HG03558 (cell line): ENCODE measurements around the gene CDKN2B-AS1.
A peak's percentile ranks its signal among the peaks of the same experiment; 100 is the strongest.

ENCODE experiments used
- ATAC-seq: cut with Tn5 transposase; IDR thresholded peaks from one replicate; pipeline ENCODE4 v1.9.1; 2021; ENCODE audit warnings: moderate number of reproducible peaks; ENCODE audit not compliant: unreplicated experiment; ENCODE audit errors: extremely low read depth

CDKN2B-AS1 gene

GRCh38 chr9:22068369-22068768, 73.8 kb downstream of the CDKN2B-AS1 start:
- ATAC-seq: no peak

GRCh38 chr9:22073349-22073748, 78.8 kb downstream of the CDKN2B-AS1 start:
- no peak for ATAC-seq

DNA sequence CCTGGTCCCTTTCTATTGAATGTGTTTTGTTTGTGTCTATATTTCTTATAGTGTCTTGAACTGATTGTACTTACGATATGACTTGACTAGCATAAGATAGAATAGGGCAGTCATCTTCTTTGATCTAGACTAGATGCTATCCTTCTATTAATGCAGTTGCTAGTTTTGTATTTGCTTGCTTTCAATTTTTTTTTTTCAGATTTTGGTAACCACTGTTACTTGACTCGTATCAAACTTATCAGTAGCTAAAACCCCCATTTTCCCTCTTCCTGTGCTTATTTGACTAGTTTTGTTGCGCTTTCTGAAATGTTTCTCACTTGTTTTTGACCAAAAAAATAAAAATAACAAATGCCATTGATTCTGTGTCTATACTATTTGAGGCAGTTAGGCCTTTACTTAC, 83.5 kb downstream of the CDKN2B-AS1 start:
- ATAC-seq: no peak

GRCh38 chr9:22079873-22080341, 85.3 kb downstream of the CDKN2B-AS1 start:
- ATAC-seq: peak; percentile 75

DNA sequence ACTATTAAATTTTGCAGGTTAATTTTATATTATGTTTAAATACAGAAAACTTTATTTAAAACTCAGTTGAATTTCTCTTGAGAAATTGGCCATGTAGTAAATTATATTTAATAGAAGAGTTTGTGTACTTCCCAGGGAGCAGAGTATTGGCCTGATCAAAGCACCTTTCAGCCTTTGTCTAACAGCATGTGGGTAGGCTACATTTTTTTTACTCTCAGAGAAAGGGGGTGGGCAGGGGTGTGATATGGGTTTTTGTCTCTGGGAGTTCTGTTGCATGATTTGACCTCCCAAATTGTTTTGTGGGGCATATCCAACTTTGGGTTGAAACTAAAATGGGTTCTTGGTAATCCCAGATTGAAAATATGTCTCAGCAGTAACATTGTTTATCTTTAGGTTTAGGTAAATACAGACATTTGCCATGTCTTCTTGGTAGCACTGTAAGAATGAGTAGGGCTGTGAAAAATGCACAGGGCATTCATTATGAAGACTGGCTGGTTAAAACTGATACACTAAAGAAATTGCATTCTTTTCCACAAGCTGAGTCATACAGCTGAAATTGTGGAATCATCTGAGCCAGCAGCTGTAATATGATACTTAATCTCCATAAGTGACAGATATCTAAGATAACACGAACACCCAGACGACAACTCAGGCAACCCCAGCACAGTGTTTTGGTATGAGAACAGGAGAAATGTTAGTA, 89.9 kb downstream of the CDKN2B-AS1 start:
- no peak for ATAC-seq

DNA sequence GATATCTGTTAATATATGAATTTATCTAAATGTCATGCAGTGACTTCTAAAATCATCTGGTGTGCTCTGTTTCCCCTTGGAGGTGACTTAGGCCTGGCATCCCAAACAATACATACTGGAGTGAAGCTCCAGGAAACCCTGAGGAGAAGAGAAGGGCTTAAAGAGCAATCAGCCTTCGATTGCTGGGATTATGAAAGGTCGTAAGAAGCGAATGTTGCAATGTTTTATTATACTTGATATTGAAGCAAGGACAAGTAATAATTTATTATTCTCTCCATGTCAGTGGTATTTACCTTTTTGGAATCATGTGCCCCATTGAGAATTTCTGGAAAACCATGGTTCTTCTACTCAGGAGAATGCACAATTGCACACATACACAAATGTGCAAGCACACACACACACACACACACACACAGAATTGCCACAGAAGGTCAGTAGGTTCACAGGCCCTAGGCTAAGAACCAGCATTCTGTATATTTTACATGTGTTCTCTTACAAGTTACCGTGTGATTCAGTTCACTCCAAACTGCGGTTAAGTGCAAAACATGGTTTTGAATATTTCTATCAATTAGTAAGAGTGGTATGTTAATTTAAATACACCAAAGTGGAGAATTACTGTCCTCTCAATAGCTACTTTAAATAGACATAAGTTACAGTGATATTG, 93.6 kb downstream of the CDKN2B-AS1 start:
- ATAC-seq: no peak

DNA sequence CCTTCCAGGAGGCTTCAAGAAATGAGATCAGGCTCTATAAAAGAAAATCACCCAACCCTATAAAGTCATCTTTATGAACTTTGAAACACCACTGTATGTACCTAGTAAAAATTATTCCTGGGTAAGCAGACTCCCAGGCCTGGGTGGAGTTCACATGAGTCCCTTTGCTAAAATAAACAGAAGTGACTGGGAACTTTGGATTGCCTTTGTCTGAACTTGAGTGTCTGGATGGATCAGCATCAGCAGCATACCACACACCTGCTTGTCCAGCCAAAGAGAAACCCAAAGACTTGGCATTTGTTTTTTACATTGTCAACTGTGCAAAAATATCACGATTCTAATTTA, 94.1 kb downstream of the CDKN2B-AS1 start:
- no peak for ATAC-seq

GRCh38 chr9:22097707-22098106, 103.1 kb downstream of the CDKN2B-AS1 start:
- ATAC-seq: no peak

GRCh38 chr9:22098643-22099332, 104.2 kb downstream of the CDKN2B-AS1 start:
- no peak for ATAC-seq

DNA sequence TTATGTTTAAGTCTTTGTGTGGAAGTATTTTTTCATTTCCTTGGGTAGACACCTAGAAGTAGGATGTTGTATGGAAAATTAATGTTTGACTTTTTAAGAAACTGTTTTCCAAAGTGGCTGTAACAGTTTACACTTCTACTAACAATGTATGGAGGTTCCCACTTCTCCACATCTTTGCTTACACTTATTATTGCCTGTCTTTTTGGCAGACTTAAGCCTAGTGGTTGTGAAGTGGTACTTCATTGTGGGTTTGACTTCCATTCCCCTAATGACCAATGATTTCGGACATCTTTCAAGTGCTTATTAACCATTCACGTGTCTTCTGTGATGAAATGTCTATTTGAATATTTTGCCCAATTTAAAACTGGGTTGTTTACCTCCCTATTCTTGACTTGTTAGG, 106.0 kb downstream of the CDKN2B-AS1 start:
- ATAC-seq: no peak

DNA sequence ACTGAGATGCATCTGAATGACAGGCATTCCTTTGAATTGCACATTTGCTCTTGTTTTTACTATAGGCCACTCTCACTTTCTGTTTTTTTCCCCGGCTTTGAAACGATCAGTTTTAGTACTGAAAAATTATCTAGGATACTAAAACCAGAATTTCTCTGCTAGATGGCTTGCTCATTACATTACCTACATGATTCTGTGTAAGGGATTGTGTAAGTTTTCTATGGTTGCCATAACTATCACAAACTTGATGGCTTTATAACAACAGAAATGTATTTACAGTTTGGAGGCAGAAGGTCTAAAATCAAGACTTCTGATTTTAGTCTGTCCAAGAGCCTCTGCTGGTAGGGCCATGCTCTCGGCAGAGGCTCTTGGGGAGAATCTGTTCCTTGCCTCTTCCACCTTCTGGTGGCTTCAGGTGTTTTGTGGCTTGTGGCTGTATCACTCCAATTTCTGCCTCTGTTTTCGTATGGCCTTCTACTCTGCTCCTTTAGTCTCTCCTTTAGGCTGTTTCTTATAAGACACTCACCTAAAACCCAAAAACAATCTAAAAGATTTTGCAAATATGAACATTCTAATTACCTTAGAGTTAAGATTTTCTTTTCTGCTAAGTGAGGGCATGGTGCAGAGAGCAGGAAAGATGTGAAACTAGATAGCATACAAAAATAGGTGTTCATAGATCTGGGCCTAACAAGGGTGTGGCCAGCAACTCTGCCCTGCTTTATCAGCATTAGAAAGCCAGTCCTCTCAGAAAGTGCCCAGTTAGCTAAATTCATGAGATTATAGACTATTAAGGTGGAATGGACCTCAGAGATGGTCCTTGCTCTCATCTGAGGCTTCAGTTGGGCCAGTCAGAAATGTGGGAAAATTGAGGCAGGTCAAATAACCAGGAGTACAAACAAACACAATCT, 107.8 kb downstream of the CDKN2B-AS1 start:
- no peak for ATAC-seq

DNA sequence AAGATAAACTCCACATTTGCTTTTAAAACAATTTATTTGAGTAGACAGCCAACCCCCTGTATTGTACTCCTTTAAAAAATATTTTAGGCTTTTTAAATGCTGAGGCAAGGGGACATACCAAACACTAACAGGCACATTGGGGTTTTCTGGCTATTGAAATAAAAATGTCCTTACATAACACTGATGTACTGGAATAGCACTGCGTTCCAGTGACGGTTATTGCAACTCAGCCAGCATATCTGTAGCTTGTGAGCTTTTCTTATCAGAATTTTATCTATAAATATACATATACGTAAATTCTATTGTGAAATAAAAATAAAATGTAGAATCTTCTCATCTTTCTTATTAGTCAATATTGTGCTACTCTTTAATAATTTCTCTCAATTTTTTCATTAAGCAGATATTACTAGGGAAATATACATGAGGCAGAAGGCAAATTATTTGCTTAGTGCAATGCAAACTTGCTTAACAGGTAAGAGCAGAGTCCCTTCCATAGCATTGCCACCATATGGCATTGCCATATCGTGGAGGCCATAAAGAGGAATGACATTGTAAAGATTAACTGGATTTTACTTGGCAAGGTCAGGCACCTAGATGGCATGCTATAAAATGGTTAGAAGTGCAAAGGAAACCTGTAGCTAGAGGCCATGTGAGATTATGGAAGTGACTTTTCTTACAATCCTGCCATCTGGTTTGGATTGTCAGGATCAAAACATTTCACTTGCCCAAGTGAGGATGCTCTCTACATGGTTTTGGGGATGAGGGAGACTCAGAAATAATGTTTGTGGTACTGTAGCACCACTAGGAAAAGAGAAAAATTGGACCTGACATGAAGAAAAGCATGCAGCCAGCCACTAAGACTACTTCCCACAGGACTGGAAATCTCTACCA, 109.3 kb downstream of the CDKN2B-AS1 start:
- ATAC-seq: no peak

- ATAC-seq: peak; percentile 98
Observed at GRCh38 chr9:22105005-22105722, 110.6 kb downstream of the CDKN2B-AS1 start.

- no peak for ATAC-seq
Observed at GRCh38 chr9:22107202-22108045, 112.8 kb downstream of the CDKN2B-AS1 start.

DNA sequence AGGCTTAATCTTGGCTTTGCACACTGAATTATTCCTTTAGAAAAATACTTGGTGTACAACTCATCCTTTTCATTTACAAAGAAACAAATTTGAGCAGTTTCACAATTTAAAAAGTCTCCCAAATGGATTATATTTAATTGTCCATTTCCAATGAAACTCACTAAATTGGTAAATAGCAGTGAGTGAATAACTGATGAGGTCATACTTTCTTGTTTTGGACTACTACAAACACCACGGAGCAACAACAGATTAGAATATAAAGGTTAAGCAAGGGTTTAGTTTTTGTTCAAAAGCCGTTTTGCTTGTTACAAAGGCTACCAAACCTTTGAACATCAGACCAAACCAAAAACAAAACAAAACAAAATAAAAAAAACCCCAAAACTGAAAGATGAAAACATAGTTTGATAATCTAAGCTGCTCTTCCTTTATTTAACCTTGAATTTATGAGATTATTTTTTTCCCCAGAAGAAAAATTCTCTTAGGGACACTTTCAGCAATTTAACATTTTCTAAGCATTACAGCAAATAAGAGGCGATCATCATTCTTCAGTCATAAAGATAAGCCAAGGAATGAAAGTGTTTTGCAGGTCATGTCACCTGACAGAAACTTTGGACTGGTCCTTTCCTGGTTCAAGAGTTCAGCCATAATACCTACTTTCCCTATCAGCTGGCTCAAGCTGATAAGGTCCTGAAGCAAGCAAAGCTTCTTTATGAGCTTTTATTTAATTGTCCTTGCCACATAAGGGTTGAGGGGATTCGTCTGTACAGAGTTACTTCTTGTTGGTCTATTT, 114.2 kb downstream of the CDKN2B-AS1 start:
- ATAC-seq: no peak

DNA sequence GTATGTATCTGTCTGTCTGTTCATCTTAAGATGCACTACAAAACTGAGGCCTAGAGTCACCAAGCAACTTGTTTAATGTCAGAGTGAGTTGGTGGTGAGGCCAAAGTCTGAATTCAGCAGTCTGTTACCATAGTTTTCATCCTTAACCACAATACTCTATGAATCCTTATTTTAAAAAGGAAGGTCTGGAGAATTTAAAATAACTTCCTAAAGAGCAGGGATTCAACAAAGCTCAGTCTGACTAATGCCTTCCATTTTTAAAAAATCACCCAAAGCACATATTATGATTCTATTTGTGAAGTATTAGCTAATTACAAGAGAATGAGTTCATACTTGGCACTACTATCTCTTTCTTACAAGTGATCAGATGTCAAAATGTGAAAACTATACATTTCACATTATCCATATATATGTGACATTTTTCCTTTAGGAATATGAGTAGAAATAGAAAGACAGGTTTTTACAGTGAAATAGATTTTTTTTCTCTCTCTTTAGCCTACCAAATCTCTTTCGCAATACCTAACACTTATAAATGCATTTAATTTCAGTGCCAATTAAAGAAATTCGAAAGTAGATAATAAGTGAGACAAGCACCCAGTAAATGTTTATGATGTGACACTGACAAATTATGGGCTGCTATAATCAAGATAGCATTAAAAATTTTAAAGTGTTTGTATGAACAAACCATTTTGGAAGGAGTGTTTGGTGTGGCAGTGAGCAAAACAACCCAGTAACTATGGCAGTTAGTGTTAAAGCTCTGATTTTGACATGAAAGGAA, 116.8 kb downstream of the CDKN2B-AS1 start:
- no peak for ATAC-seq

DNA sequence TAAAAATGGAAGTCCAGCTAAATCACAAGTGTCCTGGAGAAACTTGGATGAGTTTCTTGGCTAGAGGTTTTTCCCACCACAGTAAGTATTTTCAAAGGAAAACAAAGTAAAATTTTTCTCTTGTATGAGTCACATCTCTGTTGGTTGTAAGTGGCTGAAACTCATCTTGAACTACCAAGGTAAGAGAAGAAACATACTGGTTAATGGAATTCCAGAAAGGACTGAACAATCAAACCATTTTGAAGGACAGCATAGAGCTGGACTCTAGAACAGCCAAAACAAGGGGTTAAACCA, 117.3 kb downstream of the CDKN2B-AS1 start:
- ATAC-seq: no peak
